H1 (cell line): Measurements from ENCODE around the gene NRXN3. TPM values are rescaled to one million over a fixed set of nuclear protein-coding genes. Genes with fewer than 3 reads are reported as not detected.

ENCODE experiments used
- CTCF ChIA-PET: fragments of 300-600 bp; sonication (Branson Sonifier 250); formaldehyde crosslinking; loops from one replicate; lab custom pipeline; 2021; ENCODE audit not compliant: partially characterized antibody; lab: Charles Lee
- POLR2A ChIA-PET: fragments of 300-600 bp; sonication (Branson Sonifier 250); formaldehyde crosslinking; loops from one replicate; lab custom pipeline; 2021; ENCODE audit warnings: inconsistent platforms; ENCODE audit not compliant: partially characterized antibody; lab: Charles Lee
- DNase-seq, 2 experiments: peaks; one replicate each; pipeline versions ENCODE4 v3.0.0 to v3.0.0-alpha.2; 2010 to 2022; ENCODE audit warnings: low spot score in 2 of 2, low read depth in 1 of 2, mixed read lengths in 1 of 2
- FAIRE-seq: peaks from 2 replicates; lab custom pipeline; 2011; peaks lifted over from hg19 to GRCh38; lab: Jason Lieb, UNC
- H2AFZ ChIP-seq: 2 replicates; pipeline ENCODE4 v1.8.1; 2012; ENCODE audit warnings: low read length, inconsistent platforms
- H2AK5ac ChIP-seq: 2 replicates; pipeline ENCODE4 v1.6.1; 2013; ENCODE audit warnings: low read depth, low read length
- H2BK120ac ChIP-seq: replicated peaks from 2 replicates; pipeline ENCODE3; 2013; ENCODE audit warnings: low read depth, low read length, inconsistent platforms
- H2BK12ac ChIP-seq: 2 replicates; pipeline ENCODE4 v1.6.1; 2013; ENCODE audit warnings: low read depth, low read length
- H2BK15ac ChIP-seq: 2 replicates; pipeline ENCODE4 v1.6.1; 2013; ENCODE audit warnings: low read length
- H2BK20ac ChIP-seq: 2 replicates; pipeline ENCODE4 v1.6.1; 2013; ENCODE audit warnings: low read length
- H2BK5ac ChIP-seq: 2 replicates; pipeline ENCODE4 v1.6.1; 2013; ENCODE audit warnings: low read depth, low read length
- H3K14ac ChIP-seq: 2 replicates; pipeline ENCODE4 v1.6.1; 2013; ENCODE audit warnings: inconsistent platforms; ENCODE audit not compliant: insufficient read length
- H3K18ac ChIP-seq: 2 replicates; pipeline ENCODE4 v1.6.1; 2013; ENCODE audit warnings: low read length; ENCODE audit errors: extremely low read depth
- H3K23ac ChIP-seq: 2 replicates; pipeline ENCODE4 v1.6.1; 2013; ENCODE audit warnings: inconsistent platforms; ENCODE audit not compliant: insufficient read length
- H3K23me2 ChIP-seq: 2 replicates; pipeline ENCODE4 v1.6.1; 2013; ENCODE audit warnings: low read depth, low read length
- H3K27ac ChIP-seq: 2 replicates; pipeline ENCODE4 v1.6.1; 2011; ENCODE audit warnings: low read depth, low read length, inconsistent platforms
- H3K27me3 ChIP-seq, 4 experiments: replicated peaks in 1 of 4; 1 replicate in 1 of 4; 2 replicates in 3 of 4; pipeline versions ENCODE4 v1.6.1 to v1.8.1; 2011 to 2013; ENCODE audit warnings: low read length in 3 of 4, mild to moderate bottlenecking in 3 of 4, inconsistent platforms in 2 of 4, mixed read lengths in 2 of 4, moderate library complexity in 1 of 4; ENCODE audit not compliant: control insufficient read depth in 3 of 4, insufficient read depth in 3 of 4; ENCODE audit errors: extremely low read depth in 1 of 4
- H3K36me3 ChIP-seq, 4 experiments: 2 replicates each; pipeline versions ENCODE4 v1.6.1 to v1.8.1; 2011 to 2013; ENCODE audit warnings: mild to moderate bottlenecking in 4 of 4, low read length in 3 of 4, moderate library complexity in 2 of 4, control low read depth in 1 of 4, inconsistent platforms in 1 of 4; ENCODE audit not compliant: insufficient read depth in 4 of 4, control insufficient read depth in 2 of 4
- H3K4ac ChIP-seq: replicated peaks from 2 replicates; pipeline ENCODE3; 2013; ENCODE audit warnings: low read length, low read depth, mixed read lengths, inconsistent platforms; ENCODE audit not compliant: insufficient read length
- H3K4me1 ChIP-seq, 4 experiments: replicated peaks in 1 of 4; 1 replicate in 1 of 4; 2 replicates in 3 of 4; pipeline versions ENCODE4 v1.6.1 to v1.8.1; 2011 to 2013; ENCODE audit warnings: low read length in 3 of 4, inconsistent platforms in 2 of 4, mixed read lengths in 1 of 4; ENCODE audit not compliant: insufficient read depth in 4 of 4, control insufficient read depth in 3 of 4
- H3K4me2 ChIP-seq, 2 experiments: 2 replicates each; pipeline versions ENCODE4 v1.6.1 to v1.8.1; 2011 to 2013; ENCODE audit warnings: low read depth in 2 of 2, low read length in 2 of 2, control low read depth in 1 of 2, inconsistent platforms in 1 of 2, mild to moderate bottlenecking in 1 of 2; ENCODE audit not compliant: insufficient read depth in 1 of 2
- H3K4me3 ChIP-seq, 4 experiments: fragments of 200-600, 300-600 bp in 1 of 4; sonication (generic), shearing (Covaris generic), sonication (Bioruptor Twin) in 1 of 4; 2 replicates each; pipeline versions ENCODE4 v1.5.1 to v1.8.1; 2011 to 2016; ENCODE audit warnings: low read length in 4 of 4, low read depth in 3 of 4, control low read depth in 2 of 4, inconsistent platforms in 2 of 4, mild to moderate bottlenecking in 2 of 4, mixed read lengths in 1 of 4, moderate library complexity in 1 of 4; ENCODE audit not compliant: insufficient read depth in 2 of 4; ENCODE audit errors: extremely low read depth in 1 of 4
- H3K56ac ChIP-seq: replicated peaks from 2 replicates; pipeline ENCODE3; 2013; ENCODE audit warnings: low read depth, mild to moderate bottlenecking, mixed read lengths, low read length, inconsistent platforms; ENCODE audit not compliant: insufficient read length
- H3K79me1 ChIP-seq: 2 replicates; pipeline ENCODE4 v1.6.1; 2013; ENCODE audit warnings: low read depth, low read length, control low read depth
- H3K79me2 ChIP-seq, 2 experiments: 2 replicates each; pipeline versions ENCODE4 v1.6.1 to v1.8.1; 2012 to 2013; ENCODE audit warnings: low read length in 2 of 2, mild to moderate bottlenecking in 2 of 2, inconsistent platforms in 1 of 2; ENCODE audit not compliant: insufficient read depth in 2 of 2, control insufficient read depth in 1 of 2
- H3K9ac ChIP-seq, 4 experiments: replicated peaks in 1 of 4; 1 replicate in 1 of 4; 2 replicates in 3 of 4; pipeline versions ENCODE4 v1.6.1 to v1.8.1; 2011 to 2013; ENCODE audit warnings: low read depth in 3 of 4, low read length in 3 of 4, control low read depth in 2 of 4, mild to moderate bottlenecking in 2 of 4, moderate library complexity in 2 of 4, inconsistent platforms in 1 of 4; ENCODE audit errors: extremely low read depth in 1 of 4
- H3K9me3 ChIP-seq, 2 experiments: 2 replicates each; pipeline versions ENCODE4 v1.6.1 to v1.8.1; 2012 to 2013; ENCODE audit warnings: mild to moderate bottlenecking in 2 of 2, moderate library complexity in 2 of 2, control low read depth in 1 of 2, inconsistent platforms in 1 of 2, low read depth in 1 of 2, low read length in 1 of 2, mixed read lengths in 1 of 2; ENCODE audit not compliant: insufficient read depth in 2 of 2
- H4K20me1 ChIP-seq, 2 experiments: replicated peaks in 1 of 2; 2 replicates each; pipeline versions ENCODE3 to v1.8.1; 2011 to 2013; ENCODE audit warnings: inconsistent platforms in 2 of 2, low read length in 2 of 2, mild to moderate bottlenecking in 1 of 2; ENCODE audit not compliant: insufficient read depth in 2 of 2, control insufficient read depth in 1 of 2
- H4K5ac ChIP-seq: 2 replicates; pipeline ENCODE4 v1.6.1; 2013; ENCODE audit warnings: low read length, low read depth, mixed read lengths, inconsistent platforms; ENCODE audit not compliant: insufficient read length
- H4K8ac ChIP-seq: 2 replicates; pipeline ENCODE4 v1.8.0; 2013; ENCODE audit warnings: mild to moderate bottlenecking, moderate library complexity, low read length, inconsistent platforms; ENCODE audit not compliant: insufficient read depth; ENCODE audit errors: extremely low read depth
- H4K91ac ChIP-seq: replicated peaks from 2 replicates; pipeline ENCODE3; 2013; ENCODE audit warnings: low read length, mixed read lengths, inconsistent platforms; ENCODE audit not compliant: insufficient read length
- CBX8 ChIP-seq: fragments of 300-800, 300-1000 bp; sonication (generic); IDR thresholded peaks from 2 replicates; pipeline ENCODE4 v1.7.1; 2016; ENCODE audit warnings: low read depth, low read length, borderline replicate concordance
- EP300 ChIP-seq, 2 experiments: IDR thresholded peaks; 1 replicate in 1 of 2; 2 replicates in 1 of 2; pipeline ENCODE4 v1.6.1; 2011 to 2012; ENCODE audit warnings: low read depth in 2 of 2, low read length in 2 of 2, mild to moderate bottlenecking in 2 of 2, borderline replicate concordance in 1 of 2, inconsistent platforms in 1 of 2, moderate library complexity in 1 of 2
- GTF2F1 ChIP-seq: IDR thresholded peaks from 2 replicates; pipeline ENCODE4 v1.6.1; 2012; ENCODE audit warnings: low read depth, low read length, improper control_type of control experiment, borderline replicate concordance
- NANOG ChIP-seq: IDR thresholded peaks from 2 replicates; pipeline ENCODE4 v1.6.1; 2011; ENCODE audit warnings: low read length, low read depth, mild to moderate bottlenecking, inconsistent platforms; ENCODE audit not compliant: insufficient read depth, poor library complexity, severe bottlenecking
- POLR2AphosphoS5 ChIP-seq: IDR thresholded peaks from 2 replicates; pipeline ENCODE4 v1.6.1; 2011; ENCODE audit warnings: low read depth, low read length
- WGBS, 2 experiments: shearing (Covaris generic) in 1 of 2; methylation state at CpG; one replicate each; pipeline versions ENCODE4 v1.1.6 to v1.1.7; 2013 to 2015; ENCODE audit warnings: low lambda C conversion rate in 2 of 2, mixed read lengths in 2 of 2, inconsistent platforms in 1 of 2, low coverage in 1 of 2, missing lambda C conversion rate in 1 of 2; ENCODE audit not compliant: insufficient replicate concordance in 2 of 2, insufficient coverage in 1 of 2, insufficient read length in 1 of 2; ENCODE audit errors: extremely low coverage in 1 of 2, missing lambda C conversion rate in 1 of 2; 5-methylcytosine and 5-hydroxymethylcytosine counted together
- polyA plus RNA-seq, 7 experiments: library from polyadenylated mRNA; depleted of rRNA in 3 of 7; stranded (reverse) in 5 of 7; unstranded in 2 of 7; fragments of >200 nt in 5 of 7; fragments of 200-250 nt in 2 of 7; gene quantifications; 1 replicate in 5 of 7; 2 replicates in 1 of 7; 4 replicates in 1 of 7; pipeline versions ENCODE4 v1.2.1 to v1.2.3, GENCODE V29; 2011 to 2013; ENCODE audit warnings: missing spikeins in 2 of 7, mixed read lengths in 2 of 7
- total RNA-seq: library from RNA; stranded (reverse); fragmentation: NEBNext Ultra II Directional; extraction: Animal tissue kit (Norgen Biotek cat#: 25700); gene quantifications from 2 replicates; pipeline ENCODE4 v1.2.1, GENCODE V29; 2021

NRXN3 gene
- total and polyA plus RNA-seq, 2 of the 8 experiments (the other 6 are each of a cell fraction or from before 2014, with no cell fraction given): 2.6 to 4.1 TPM

DNA sequence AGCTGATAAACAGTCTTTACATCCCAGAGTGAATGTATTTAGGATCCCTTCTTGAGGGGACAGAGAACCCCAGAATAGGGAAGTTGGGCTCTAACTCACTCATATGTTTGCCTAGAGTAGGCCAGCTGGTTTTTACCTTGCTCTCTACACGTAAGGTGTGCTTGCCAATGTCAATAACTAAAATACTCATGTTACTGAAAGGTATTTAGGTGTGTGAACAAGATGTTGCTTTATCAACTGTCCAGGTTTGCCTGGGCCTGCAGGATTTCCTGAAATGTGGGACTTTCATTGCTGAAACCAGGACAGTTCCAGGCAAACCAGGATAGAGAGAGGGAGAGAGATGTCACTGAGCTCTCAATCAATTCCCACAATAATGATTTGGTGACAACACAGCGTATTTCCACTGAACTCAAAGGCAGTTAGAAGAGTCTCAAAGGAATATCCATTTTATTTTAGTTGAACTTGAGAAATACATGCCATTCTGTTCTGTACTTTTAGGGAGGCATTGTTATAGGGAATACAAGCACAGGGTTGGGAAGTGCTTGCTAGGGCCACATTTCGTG is 171.7 kb downstream of the NRXN3 start:
- POLR2A ChIA-PET: no interaction called here
- H3K4ac ChIP-seq: no peak overlapping the region
- H3K9ac ChIP-seq: no peak overlapping the region
- no peak overlapping the region for H2BK20ac ChIP-seq
- no peak overlapping the region for H3K14ac ChIP-seq
- peaks cover 0 to 8% (median 4%) of the 10 kb centered on the region in 4 experiments; a peak in 3 of 7 replicates for H3K4me1 ChIP-seq
- H3K4me2 ChIP-seq: no peak overlapping the region
- no peak overlapping the region for H3K23ac ChIP-seq
- no peak for DNase-seq
- H2BK120ac ChIP-seq: no peak overlapping the region
- H3K23me2 ChIP-seq: peaks cover 1% of the 10 kb centered on the region; the same call in 1 of the 2 replicates
- no peaks in the 10 kb centered on the region for H3K79me1 ChIP-seq
- no peaks in the 10 kb centered on the region for H3K36me3 ChIP-seq
- no peak overlapping the region for H2BK15ac ChIP-seq
- H3K4me3 ChIP-seq: no peak overlapping the region
- no peak overlapping the region for H2AK5ac ChIP-seq
- no peak overlapping the region for H2BK12ac ChIP-seq
- H3K9me3 ChIP-seq: no peaks in the 10 kb centered on the region
- CTCF ChIA-PET: interaction anchor here (0.6 kb wide), 1 partner anchor 72 kb away, joined by 3 read pairs; no protein-coding TSS in a partner anchor
- no peak overlapping the region for H4K8ac ChIP-seq
- H3K79me2 ChIP-seq: no peaks in the 10 kb centered on the region
- H2AFZ ChIP-seq: no peak overlapping the region
- no peak overlapping the region for H2BK5ac ChIP-seq
- WGBS, 2 experiments: 87% methylated on average over 3 of the region's 3 CpGs; no CpG with 5 or more reads in 1 of the 2 experiments
- 0 out of 7 replicates have a peak, but pooled peaks cover 0 to 5% (median 0%) of the 10 kb centered on the region in 4 experiments for H3K27me3 ChIP-seq
- FAIRE-seq: no peak
- no peak overlapping the region for H4K5ac ChIP-seq
- H3K27ac ChIP-seq: no peak overlapping the region
- no peak overlapping the region for H4K91ac ChIP-seq
- H4K20me1 ChIP-seq: no peaks in the 10 kb centered on the region
- no peak overlapping the region for H3K18ac ChIP-seq
- no peak overlapping the region for H3K56ac ChIP-seq
- TF ChIP-seq NANOG (no peak), CBX8 (no peak), GTF2F1 (no peak), EP300 (IDR thresholded peaks at IDR 0.05; ENCODE audit: borderline replicate concordance in 1 of 2, low read depth in 2 of 2, low read length in 2 of 2) (no peak), POLR2AphosphoS5 (no peak)
